T1000 (cell line): Measurements from ENCODE around the gene LAP3.
"Not testable (repeated sequence)": the region's sequence is repeated elsewhere in the genome, so short reads cannot be mapped to it uniquely, and the experiment has no call there.

ENCODE experiments used
- DNase-seq: peaks from one replicate; lab custom pipeline; 2025; ENCODE audit warnings: mixed read lengths; lab: John Stamatoyannopoulos, UW

Gene LAP3

GRCh38 chr4:17562157-17562556 is 14.8 kb upstream of the LAP3 start:
- DNase-seq: no peak

- DNase-seq: no peak
These were observed 11.2 kb upstream of the LAP3 start for GRCh38 chr4:17565846-17566245.

DNA sequence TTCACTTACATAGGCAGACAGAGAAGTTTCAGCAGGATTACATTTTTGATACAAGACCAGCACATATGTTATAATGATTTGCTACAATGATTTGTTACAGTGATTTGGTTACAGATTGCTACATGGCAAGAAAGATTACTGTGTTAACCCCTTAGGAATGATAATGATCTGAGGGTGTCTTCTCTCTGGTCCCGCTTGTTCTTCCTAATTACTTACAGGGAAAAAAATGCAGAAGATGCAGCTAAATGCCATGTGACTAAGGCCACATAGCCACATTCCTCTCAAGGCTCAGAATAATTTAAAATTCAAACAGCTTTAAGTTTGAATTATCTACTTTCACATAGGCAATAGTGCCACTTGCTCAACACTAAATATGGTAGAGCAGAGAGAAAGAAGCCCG is 9.7 kb upstream of the LAP3 start:
- no peak for DNase-seq

DNA sequence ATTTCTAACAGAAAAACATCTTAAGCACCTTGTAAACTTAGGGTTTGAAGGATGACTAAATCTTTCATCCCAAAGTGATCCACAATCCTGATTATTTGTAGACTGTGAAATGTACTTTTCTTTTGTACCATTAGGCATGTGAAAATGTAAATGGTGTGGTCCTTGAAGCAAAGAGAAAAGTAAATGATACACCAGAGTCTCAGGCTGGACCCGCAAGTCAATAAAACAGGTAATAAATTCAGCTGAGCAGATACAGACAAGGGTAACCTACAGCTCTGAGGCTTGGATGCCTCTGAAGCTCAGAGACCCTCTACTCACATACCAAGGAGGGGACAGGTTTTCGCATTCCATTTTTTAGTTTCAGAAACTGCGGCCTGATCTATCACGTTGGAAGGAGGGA is 2.8 kb upstream of the LAP3 start:
- DNase-seq: no peak

- DNase-seq: not testable (repeated sequence)
These were observed 1.8 kb upstream of the LAP3 start for GRCh38 chr4:17575177-17575576.

GRCh38 chr4:17577665-17578481 is 875 bp downstream of the LAP3 start:
- DNase-seq: no peak

GRCh38 chr4:17578482-17578891 is 1.5 kb downstream of the LAP3 start:
- no peak for DNase-seq

DNA sequence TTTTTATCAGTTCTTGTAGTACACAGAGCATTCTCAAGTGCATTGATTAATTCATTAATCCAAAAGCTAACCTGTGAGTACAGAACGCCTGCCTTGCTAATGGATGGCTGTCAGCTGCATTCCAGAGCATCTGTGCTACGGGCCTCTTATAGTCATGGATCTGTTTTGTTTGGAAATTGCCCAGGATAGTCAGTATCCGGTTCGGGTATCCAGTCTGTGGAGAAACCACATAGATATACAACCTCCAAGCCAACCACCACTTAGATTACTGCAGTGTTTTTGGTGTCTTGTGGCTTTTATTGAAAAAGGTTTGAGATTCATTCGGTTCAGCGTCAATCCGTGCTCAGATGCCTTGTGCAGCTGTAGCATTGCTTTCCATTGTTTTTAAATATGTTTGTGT is 4.0 kb downstream of the LAP3 start:
- DNase-seq: no peak

GRCh38 chr4:17583276-17583675 is 6.3 kb downstream of the LAP3 start:
- no peak for DNase-seq

GRCh38 chr4:17583941-17584340 is 6.9 kb downstream of the LAP3 start:
- no peak for DNase-seq

DNA sequence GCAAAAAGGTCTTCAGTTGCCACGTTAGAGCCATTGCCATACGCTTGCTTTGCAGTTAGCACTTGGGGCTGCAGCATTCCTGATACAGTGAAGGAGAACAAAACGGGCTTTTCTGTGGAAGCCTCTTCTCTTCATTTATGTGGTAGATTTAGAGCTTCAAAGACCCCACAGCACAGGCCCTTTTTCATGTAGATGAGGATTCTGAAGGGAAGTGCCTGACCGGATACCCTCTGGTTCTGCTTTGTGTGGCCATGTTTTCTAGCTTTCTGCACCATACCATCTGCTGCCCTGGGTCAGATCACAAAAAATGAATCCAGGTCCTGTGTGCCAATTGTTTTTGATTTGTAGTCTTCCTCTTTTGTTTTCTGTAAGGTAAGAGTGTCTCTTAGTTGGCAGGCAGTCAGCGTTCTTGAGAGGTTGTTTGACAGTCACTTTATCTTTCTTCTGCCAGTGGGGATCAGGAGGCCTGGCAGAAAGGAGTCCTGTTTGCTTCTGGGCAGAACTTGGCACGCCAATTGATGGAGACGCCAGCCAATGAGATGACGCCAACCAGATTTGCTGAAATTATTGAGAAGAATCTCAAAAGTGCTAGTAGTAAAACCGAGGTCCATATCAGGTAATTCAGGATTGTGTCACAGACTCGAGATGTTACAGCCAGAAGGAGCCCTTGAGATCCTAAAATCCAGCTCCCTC is 7.7 kb downstream of the LAP3 start:
- no peak for DNase-seq

DNA sequence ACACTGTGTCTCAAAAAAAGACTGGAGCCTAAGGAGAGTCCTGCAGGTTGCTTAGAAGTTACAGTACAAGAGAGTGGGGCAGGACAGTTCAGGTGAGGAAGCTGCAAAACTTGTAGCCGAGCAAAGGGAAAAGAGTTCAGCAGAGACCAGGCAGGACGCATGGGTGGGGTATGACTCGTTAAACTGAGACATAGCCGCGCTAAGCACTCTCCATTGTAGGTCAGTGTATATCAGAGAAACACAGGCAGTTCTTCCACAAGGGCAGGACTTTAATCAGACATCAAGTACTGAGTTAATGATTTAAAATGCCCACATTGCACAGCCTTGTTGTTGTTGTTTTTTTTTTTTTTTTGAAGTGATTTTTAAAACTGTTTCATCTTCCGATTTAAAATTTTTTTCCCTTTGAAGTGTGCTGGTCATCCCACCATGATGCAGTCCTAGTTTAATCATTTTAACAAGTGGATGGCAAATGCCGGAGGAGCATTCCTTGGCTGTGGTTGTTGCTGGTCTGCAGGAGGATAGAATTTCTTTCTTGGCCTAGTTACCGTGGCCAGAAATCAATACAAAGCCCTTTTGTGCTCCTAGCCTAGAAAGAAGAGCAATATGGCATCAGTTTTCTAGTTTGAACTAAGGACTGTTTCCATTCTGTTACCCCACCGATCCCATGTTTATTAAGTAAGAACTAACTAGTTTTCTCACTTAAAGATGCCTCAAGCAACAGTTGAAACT is 10.3 kb downstream of the LAP3 start:
- no peak for DNase-seq

- DNase-seq: no peak
These were observed 12.4 kb downstream of the LAP3 start for GRCh38 chr4:17589355-17589754.

DNA sequence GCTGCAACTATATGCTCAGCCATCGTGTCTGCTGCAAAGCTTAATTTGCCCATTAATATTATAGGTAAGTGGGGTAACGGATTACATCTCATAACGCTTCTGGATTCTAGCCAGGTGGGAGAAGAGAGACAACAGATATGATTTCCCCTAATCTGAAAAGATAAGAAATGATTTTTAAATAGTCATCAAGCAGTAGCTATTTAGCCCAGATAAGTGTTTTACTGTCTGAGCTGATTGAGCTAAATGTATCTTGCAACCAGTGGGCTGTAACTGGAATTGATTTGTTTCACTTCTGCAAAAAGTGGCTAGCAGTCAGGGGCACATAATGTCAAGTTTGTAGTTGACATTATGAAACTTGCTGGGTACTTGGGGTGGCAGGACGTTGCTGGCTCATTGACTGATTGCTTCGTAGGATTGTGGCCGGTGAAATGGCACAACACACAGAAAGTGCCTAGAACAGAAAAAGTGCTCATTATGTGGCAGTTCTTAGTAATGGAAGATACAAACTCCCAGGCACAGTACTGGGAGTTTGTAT is 18.5 kb downstream of the LAP3 start:
- no peak for DNase-seq

DNA sequence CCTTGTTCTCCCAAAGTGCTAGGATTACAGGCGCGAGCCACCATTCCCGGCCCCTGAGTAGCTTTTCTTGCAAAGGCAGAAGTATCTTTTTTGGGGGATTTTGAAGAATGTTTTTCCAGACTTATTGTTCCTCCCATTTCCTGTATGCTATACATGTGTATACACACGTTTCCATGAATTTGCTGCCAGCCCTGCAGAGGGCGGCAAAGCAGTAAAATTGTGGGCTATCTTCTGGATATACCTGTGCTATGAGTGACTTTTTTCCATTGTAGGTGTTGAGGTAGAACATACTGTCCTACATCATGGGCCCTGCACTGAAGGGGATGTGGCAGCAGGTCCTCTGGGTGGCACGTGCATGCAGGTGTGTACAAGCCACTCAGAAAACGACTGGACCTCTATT is 20.5 kb downstream of the LAP3 start:
- DNase-seq: no peak

DNA sequence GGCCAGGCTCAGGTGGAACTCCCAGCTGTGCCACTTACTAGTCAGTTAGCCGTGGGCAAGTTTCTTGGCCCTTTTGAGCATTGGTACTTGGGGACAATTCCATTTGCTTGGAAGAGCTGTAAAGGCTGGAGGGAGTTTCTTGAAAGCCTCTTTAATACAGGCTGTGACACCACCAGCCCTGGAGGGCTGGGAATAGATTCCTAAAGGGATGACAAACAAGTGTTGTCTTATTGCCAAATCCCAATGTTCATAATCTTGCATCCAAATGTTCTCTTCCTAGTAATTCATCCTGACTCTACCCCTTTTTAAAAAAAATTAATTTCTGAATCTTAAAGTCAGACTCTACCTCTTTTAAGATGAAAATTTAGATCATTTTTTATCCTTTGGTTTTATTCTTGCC is 22.8 kb downstream of the LAP3 start:
- no peak for DNase-seq

GRCh38 chr4:17605236-17605635 is 28.2 kb downstream of the LAP3 start:
- DNase-seq: no peak

DNA sequence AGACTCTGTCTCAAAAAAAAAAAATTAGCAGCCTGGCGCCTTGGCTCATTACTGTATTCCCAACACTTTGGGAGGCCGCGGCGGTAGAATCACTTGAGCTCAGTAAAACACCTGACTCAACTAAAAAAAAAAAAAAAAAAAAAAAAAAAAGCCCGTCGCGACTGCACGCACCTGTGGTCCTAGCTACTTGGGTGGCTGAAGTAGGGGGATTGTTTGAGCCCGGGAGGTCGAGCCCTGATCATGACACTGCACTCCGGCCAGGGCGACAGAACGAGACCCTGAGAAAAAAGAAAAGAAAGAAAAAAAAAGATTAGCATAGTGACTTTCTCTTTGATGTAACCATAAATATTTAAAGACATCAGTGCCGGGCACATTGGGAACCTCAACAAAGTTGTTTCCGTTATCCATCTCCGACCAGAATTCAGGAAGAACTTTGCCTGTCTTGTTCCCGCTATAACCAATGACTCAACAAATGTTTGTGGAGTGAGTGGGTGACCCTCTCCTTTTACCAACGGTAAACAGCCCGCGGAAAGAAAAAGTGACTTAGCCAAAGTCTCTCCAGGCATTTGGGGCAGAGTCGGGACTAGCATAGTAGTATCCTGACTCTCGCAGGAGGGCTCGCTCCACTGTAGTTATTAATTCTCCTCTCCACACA is 36.9 kb downstream of the LAP3 start:
- peak; percentile 83 for DNase-seq

- peak; percentile 97 for DNase-seq
These were observed 37.7 kb downstream of the LAP3 start, which contains the start of gene MED28 for GRCh38 chr4:17614416-17615299. Gene MED28, plus strand, starts transcription at chr4:17614641. Its CDS starts 14 bp downstream, at chr4:17614655.

DNA sequence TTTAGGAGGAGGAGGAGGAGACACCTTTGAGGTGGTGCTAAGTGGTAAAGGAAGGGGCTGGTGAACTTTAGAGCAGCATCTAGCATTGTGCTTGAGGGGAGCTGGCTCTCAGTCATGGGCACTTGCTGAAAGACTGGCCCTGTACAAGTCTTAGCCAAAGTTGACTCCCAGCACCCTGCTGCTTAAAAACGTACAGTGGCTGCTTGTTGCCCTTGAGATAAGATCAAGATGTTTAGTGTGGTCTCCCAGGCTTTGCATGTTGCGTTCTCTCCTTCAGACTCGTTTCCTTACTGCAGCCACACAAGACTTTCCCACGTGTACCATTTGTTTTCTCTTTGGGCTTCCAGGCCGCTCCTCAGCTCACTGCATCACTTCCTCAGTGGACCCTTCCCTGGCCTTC is 39.3 kb downstream of the LAP3 start:
- DNase-seq: no peak

DNA sequence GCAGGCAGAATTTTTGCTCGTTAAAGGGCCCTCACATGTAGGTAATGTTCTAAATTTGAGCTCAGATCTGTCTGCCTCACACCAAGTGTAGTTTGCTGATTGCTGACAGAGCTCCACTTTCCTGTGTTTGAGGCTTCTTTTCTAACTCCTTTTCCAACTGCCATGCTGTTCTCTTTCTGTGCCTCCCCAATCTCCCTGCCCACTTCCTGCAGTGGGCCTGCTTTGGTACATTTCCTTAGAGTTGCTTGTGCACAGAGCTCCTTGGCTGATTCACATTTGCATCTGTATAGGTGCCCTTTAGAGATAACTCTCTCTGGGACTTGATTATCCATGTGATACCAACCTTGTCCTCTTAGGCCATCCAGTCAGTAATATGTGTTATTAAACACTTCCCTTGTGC is 41.9 kb downstream of the LAP3 start:
- DNase-seq: no peak
